IPS DF 19.7 (cell line): ENCODE measurements around the gene SNX1.
"Not testable (repeated sequence)": the region's sequence is repeated elsewhere in the genome, so short reads cannot be mapped to it uniquely, and the experiment has no call there.

Source experiments
- DNase-seq: peaks from one replicate; pipeline ENCODE4 v3.0.0-alpha.2; 2013; ENCODE audit warnings: low read depth, low spot score

The SNX1 gene

GRCh38 chr15:64095795-64096667 lies at the start of gene SNX1:
TSS of gene SNX1 (plus strand) at chr15:64095982. CDS start at chr15:64096014, 32 bp downstream.
- peak; percentile 70 for DNase-seq

- no peak for DNase-seq
Measured at GRCh38 chr15:64046421-64047153, 49.2 kb upstream of the SNX1 start, which contains the start of gene DAPK2. TSS of gene DAPK2 (minus strand) at chr15:64046485. CDS start at chr15:64040261, 6,224 bp downstream.

GRCh38 chr15:64048781-64049460 lies 46.9 kb upstream of the SNX1 start:
- DNase-seq, result no peak

GRCh38 chr15:64050281-64051092 lies 45.3 kb upstream of the SNX1 start:
- no peak for DNase-seq

GRCh38 chr15:64051093-64051402 lies 44.7 kb upstream of the SNX1 start:
- DNase-seq, result no peak

GRCh38 chr15:64051407-64052259 lies 44.1 kb upstream of the SNX1 start:
- DNase-seq, result no peak

- no peak for DNase-seq
Measured at GRCh38 chr15:64052925-64053491, 42.8 kb upstream of the SNX1 start.

GRCh38 chr15:64053674-64054073 lies 42.1 kb upstream of the SNX1 start:
- not testable (repeated sequence) for DNase-seq

- DNase-seq, result no peak
Measured at GRCh38 chr15:64058279-64058678, 37.5 kb upstream of the SNX1 start.

- DNase-seq, result not testable (repeated sequence)
Measured at GRCh38 chr15:64059104-64059503, 36.7 kb upstream of the SNX1 start.

- no peak for DNase-seq
Measured at GRCh38 chr15:64060716-64061115, 35.1 kb upstream of the SNX1 start.

GRCh38 chr15:64066451-64066850 lies 29.3 kb upstream of the SNX1 start:
- DNase-seq, result no peak

- DNase-seq, result peak; percentile 40
Measured at GRCh38 chr15:64067564-64068030, 28.2 kb upstream of the SNX1 start.

- DNase-seq, result no peak
Measured at GRCh38 chr15:64068133-64068532, 27.6 kb upstream of the SNX1 start.

- no peak for DNase-seq
Measured at GRCh38 chr15:64070106-64070505, 25.7 kb upstream of the SNX1 start.

GRCh38 chr15:64070965-64071851 lies 24.6 kb upstream of the SNX1 start:
- DNase-seq, result no peak

GRCh38 chr15:64071931-64072765 lies 23.6 kb upstream of the SNX1 start:
- no peak for DNase-seq

GRCh38 chr15:64072812-64073211 lies 23.0 kb upstream of the SNX1 start:
- DNase-seq, result no peak
